ENCODE results near the gene PI4KA. TPM values are rescaled to one million over a fixed set of nuclear protein-coding genes. Genes with fewer than 3 reads are reported as not detected.
"Not testable (repeated sequence)": the region's sequence is repeated elsewhere in the genome, so short reads cannot be mapped to it uniquely, and the experiment has no call there.

Gene PI4KA
- total RNA-seq, 1 experiment from 2014 or later: 65.8 TPM

DNA sequence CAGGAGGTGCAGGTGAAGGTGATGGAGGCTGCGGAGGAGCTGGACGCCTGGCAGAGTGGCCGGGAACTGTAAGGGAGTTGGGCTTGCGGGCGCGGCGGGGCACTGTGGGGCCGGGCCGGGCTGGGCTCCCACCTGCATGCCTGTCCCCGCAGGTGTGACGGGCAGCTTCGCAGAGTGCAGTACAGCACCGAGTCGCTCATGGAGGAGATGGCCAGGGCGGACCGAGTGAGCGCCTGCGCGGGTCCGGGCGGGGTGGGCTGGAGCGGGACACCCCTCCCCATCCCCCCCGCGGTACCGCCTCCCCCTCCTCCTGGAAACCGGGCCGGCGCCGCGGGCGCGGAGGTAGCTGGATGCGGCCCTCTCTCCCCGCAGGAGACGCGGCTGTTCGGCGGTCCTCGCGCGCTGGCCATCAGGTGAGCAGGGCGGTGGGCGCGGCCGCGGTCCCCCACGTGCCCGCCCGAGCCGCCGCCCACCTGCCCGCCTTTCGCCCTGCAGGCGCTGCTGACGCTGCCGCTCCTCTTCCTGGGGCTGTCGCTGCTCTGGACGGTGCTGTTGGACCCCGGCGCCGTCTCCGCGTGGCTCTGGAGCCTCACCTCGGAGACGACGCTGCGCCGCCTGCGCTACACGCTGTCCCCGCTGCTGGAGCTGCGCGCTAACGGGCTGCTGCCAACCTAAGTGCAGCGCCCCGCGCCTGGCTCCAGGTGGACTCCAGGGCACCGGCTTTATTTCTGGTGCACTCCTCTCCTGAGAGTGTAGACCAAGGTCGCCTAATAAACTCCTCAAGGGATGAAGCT, 154.6 kb downstream of the PI4KA start:
- Mint-ChIP-seq H3K4me1 (peaks cover 7 to 15% of the 10 kb centered on the region in 2 experiments), H3K4me3 (peak overlapping the region; percentile 42 to 72), H3K27me3 (ENCODE audit: low read depth) (peaks cover 19% of the 10 kb centered on the region)
- not testable (repeated sequence) for H2BK12ac ChIP-seq (ENCODE audit: insufficient read length, low read depth, low read length); H3K9me3 Mint-ChIP-seq; H3K36me3 Mint-ChIP-seq (ENCODE audit: insufficient read depth in 1 of 3, low read depth in 3 of 3); H3K4ac ChIP-seq (ENCODE audit: low read depth, low read length); H3K79me1 ChIP-seq (ENCODE audit: insufficient read depth, low read depth, low read length, poor library complexity, severe bottlenecking); H2BK20ac ChIP-seq (ENCODE audit: low read depth, low read length, poor library complexity, severe bottlenecking); H3K56ac ChIP-seq (ENCODE audit: insufficient read length, low read depth, low read length); H3K14ac ChIP-seq (ENCODE audit: insufficient read depth, low read length); H3K27ac Mint-ChIP-seq; H2BK5ac ChIP-seq (ENCODE audit: insufficient read length, low read length); H2BK15ac ChIP-seq (ENCODE audit: low read depth, low read length); H2AFZ ChIP-seq (ENCODE audit: low read length); H3K4me2 ChIP-seq (ENCODE audit: insufficient read depth, insufficient read length, low read length); H3K23me2 ChIP-seq (ENCODE audit: insufficient read length, low read depth, low read length, poor library complexity, severe bottlenecking); H4K20me1 ChIP-seq (ENCODE audit: control insufficient read depth, insufficient read depth, insufficient read length); H3K27me3 ChIP-seq (ENCODE audit: insufficient read depth, low read length); H4K91ac ChIP-seq (ENCODE audit: insufficient read length, low read depth, low read length); H3K9ac ChIP-seq (ENCODE audit: extremely low read depth, insufficient read length, low read length); H3K27ac ChIP-seq (ENCODE audit: insufficient read length, low read depth, low read length); H3K4me1 ChIP-seq (ENCODE audit: insufficient read depth, low read length); H3K79me2 ChIP-seq (ENCODE audit: insufficient read depth, low read length); H4K8ac ChIP-seq (replicated peaks; ENCODE audit: insufficient read length, low read depth, low read length); H3K18ac ChIP-seq (ENCODE audit: insufficient read length, low read depth, low read length); H3K9me3 ChIP-seq (ENCODE audit: control insufficient read depth, low read depth, low read length); H3T11ph ChIP-seq (ENCODE audit: low read length); H3K23ac ChIP-seq (ENCODE audit: insufficient read length, low read depth, low read length); H2AK5ac ChIP-seq (ENCODE audit: insufficient read length, low read length); H4K5ac ChIP-seq (ENCODE audit: insufficient read length, low read depth, low read length); H2BK120ac ChIP-seq (ENCODE audit: low read depth, low read length, poor library complexity, severe bottlenecking)
- TF ChIP-seq, protein P1, sequence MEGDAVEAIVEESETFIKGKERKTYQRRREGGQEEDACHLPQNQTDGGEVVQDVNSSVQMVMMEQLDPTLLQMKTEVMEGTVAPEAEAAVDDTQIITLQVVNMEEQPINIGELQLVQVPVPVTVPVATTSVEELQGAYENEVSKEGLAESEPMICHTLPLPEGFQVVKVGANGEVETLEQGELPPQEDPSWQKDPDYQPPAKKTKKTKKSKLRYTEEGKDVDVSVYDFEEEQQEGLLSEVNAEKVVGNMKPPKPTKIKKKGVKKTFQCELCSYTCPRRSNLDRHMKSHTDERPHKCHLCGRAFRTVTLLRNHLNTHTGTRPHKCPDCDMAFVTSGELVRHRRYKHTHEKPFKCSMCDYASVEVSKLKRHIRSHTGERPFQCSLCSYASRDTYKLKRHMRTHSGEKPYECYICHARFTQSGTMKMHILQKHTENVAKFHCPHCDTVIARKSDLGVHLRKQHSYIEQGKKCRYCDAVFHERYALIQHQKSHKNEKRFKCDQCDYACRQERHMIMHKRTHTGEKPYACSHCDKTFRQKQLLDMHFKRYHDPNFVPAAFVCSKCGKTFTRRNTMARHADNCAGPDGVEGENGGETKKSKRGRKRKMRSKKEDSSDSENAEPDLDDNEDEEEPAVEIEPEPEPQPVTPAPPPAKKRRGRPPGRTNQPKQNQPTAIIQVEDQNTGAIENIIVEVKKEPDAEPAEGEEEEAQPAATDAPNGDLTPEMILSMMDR (conservative IDR thresholded peaks at IDR 0.05): peak; percentile 32; the same call in 2 of the 3 replicates
- WGBS (ENCODE audit: extremely low coverage, insufficient read length, low lambda C conversion rate): no CpG with 5 or more reads among the region's 79 CpGs
- DNase-seq: peak; percentile 57

DNA sequence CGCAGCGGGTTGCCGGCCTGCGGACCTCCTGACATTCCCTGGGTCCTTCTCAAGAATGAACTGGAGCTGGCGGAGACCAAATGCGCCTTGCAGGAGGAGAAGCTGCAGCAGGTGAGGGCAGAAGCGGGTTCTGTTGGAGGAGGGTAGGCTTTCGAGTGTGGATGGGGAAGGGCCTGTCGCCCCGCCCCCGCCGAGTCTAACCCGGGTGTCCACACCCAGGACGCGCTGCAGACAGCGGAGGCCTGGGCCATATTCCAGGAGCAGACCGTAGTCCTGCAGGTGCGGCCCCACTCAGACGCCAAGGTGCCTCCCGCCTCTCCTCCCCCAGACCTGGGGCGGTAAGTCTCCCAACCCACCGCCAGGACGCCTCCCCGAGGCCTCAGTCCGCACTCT, 155.2 kb downstream of the PI4KA start:
- Mint-ChIP-seq H3K4me1 (peaks cover 7 to 15% of the 10 kb centered on the region in 2 experiments), H3K27me3 (ENCODE audit: low read depth) (peaks cover 19% of the 10 kb centered on the region), H3K4me3 (peak overlapping the region; percentile 54 to 96)
- not testable (repeated sequence) for H3K4me2 ChIP-seq (ENCODE audit: insufficient read depth, insufficient read length, low read length); H3K36me3 Mint-ChIP-seq (ENCODE audit: insufficient read depth in 1 of 3, low read depth in 3 of 3); H3T11ph ChIP-seq (ENCODE audit: low read length); H2AK5ac ChIP-seq (ENCODE audit: insufficient read length, low read length); H3K23ac ChIP-seq (ENCODE audit: insufficient read length, low read depth, low read length); H3K14ac ChIP-seq (ENCODE audit: insufficient read depth, low read length); H4K20me1 ChIP-seq (ENCODE audit: control insufficient read depth, insufficient read depth, insufficient read length); H2BK120ac ChIP-seq (ENCODE audit: low read depth, low read length, poor library complexity, severe bottlenecking); H2BK15ac ChIP-seq (ENCODE audit: low read depth, low read length); DNase-seq; H3K9ac ChIP-seq (ENCODE audit: extremely low read depth, insufficient read length, low read length); H3K9me3 ChIP-seq (ENCODE audit: control insufficient read depth, low read depth, low read length); H3K56ac ChIP-seq (ENCODE audit: insufficient read length, low read depth, low read length); H3K4ac ChIP-seq (ENCODE audit: low read depth, low read length); H2BK12ac ChIP-seq (ENCODE audit: insufficient read length, low read depth, low read length); H2BK20ac ChIP-seq (ENCODE audit: low read depth, low read length, poor library complexity, severe bottlenecking); H3K27ac ChIP-seq (ENCODE audit: insufficient read length, low read depth, low read length); H4K8ac ChIP-seq (replicated peaks; ENCODE audit: insufficient read length, low read depth, low read length); H3K18ac ChIP-seq (ENCODE audit: insufficient read length, low read depth, low read length); H4K5ac ChIP-seq (ENCODE audit: insufficient read length, low read depth, low read length); H3K79me2 ChIP-seq (ENCODE audit: insufficient read depth, low read length); H3K27ac Mint-ChIP-seq; H3K79me1 ChIP-seq (ENCODE audit: insufficient read depth, low read depth, low read length, poor library complexity, severe bottlenecking); H3K9me3 Mint-ChIP-seq; H4K91ac ChIP-seq (ENCODE audit: insufficient read length, low read depth, low read length); H3K4me1 ChIP-seq (ENCODE audit: insufficient read depth, low read length); H3K23me2 ChIP-seq (ENCODE audit: insufficient read length, low read depth, low read length, poor library complexity, severe bottlenecking); H2BK5ac ChIP-seq (ENCODE audit: insufficient read length, low read length); H3K27me3 ChIP-seq (ENCODE audit: insufficient read depth, low read length); H2AFZ ChIP-seq (ENCODE audit: low read length)
- WGBS (ENCODE audit: extremely low coverage, insufficient read length, low lambda C conversion rate): no CpG with 5 or more reads among the region's 25 CpGs
